OCI-LY7 (cell line): ENCODE results near the gene TCTA. TPM values are rescaled to one million over a fixed set of nuclear protein-coding genes. Genes with fewer than 3 reads are reported as not detected.

Experiments used
- BruUV-seq: library from RNA; stranded (reverse); fragments of 400-500 nt; replicated peaks from 2 replicates; lab custom pipeline; 2021; lab: Mats Ljungman, UMichigan
- CTCF ChIA-PET: fragments of 300-600 bp; sonication (Branson Sonifier 250); formaldehyde crosslinking; loops from one replicate; lab custom pipeline; 2022; ENCODE audit warnings: antibody characterized with exemption; ENCODE audit not compliant: unreplicated experiment; lab: Charles Lee
- POLR2A ChIA-PET: fragments of 300-600 bp; sonication (Branson Sonifier 250); formaldehyde crosslinking; loops from one replicate; lab custom pipeline; 2022; ENCODE audit warnings: antibody characterized with exemption; lab: Charles Lee
- DNase-seq: peaks from one replicate; pipeline ENCODE4 v3.0.0-alpha.2; 2015; ENCODE audit warnings: low spot score
- H2AFZ ChIP-seq: fragments of 200-600 bp; sonication (generic), shearing (Covaris generic); 2 replicates; pipeline ENCODE4 v1.6.1; 2014; ENCODE audit warnings: mild to moderate bottlenecking, antibody characterized with exemption, low read length, moderate library complexity
- H3K27ac ChIP-seq: fragments of 200-600 bp; sonication (generic); 2 replicates; pipeline ENCODE4 v1.5.1; 2014; ENCODE audit warnings: mixed run types, low read depth, mild to moderate bottlenecking, moderate library complexity, low read length, inconsistent platforms; ENCODE audit not compliant: poor library complexity, severe bottlenecking
- H3K36me3 ChIP-seq: fragments of 200-600 bp; sonication (generic); 2 replicates; pipeline ENCODE4 v1.6.1; 2014; ENCODE audit warnings: mild to moderate bottlenecking, antibody characterized with exemption, low read length, moderate library complexity, mixed read lengths; ENCODE audit not compliant: insufficient read depth
- H3K4me1 ChIP-seq: fragments of 200-600 bp; sonication (generic); 2 replicates; pipeline ENCODE4 v1.5.1; 2014; ENCODE audit warnings: mild to moderate bottlenecking, low read length; ENCODE audit not compliant: insufficient read depth, poor library complexity, severe bottlenecking
- H3K4me2 ChIP-seq: fragments of 200-600 bp; sonication (generic); 2 replicates; pipeline ENCODE4 v1.6.1; 2014; ENCODE audit warnings: mild to moderate bottlenecking, low read length
- H3K4me3 ChIP-seq: fragments of 200-600 bp; sonication (generic); 2 replicates; pipeline ENCODE4 v1.5.1; 2014; ENCODE audit warnings: mild to moderate bottlenecking, low read depth, low read length; ENCODE audit not compliant: poor library complexity, severe bottlenecking
- H3K79me2 ChIP-seq: fragments of 200-600 bp; sonication (generic); 2 replicates; pipeline ENCODE4 v1.6.1; 2016; ENCODE audit warnings: low read depth, mild to moderate bottlenecking, low read length, moderate library complexity, mixed read lengths; ENCODE audit not compliant: insufficient read depth
- H3K9me2 ChIP-seq: fragments of 200-600 bp; sonication (generic); 2 replicates; pipeline ENCODE4 v1.6.1; 2016; ENCODE audit warnings: mild to moderate bottlenecking, low read length, mixed read lengths; ENCODE audit not compliant: insufficient read depth
- H3K9me3 ChIP-seq: fragments of 200-600 bp; sonication (generic); 2 replicates; pipeline ENCODE4 v1.6.1; 2014; ENCODE audit warnings: mild to moderate bottlenecking, mixed run types, low read length, mixed read lengths
- H4K20me1 ChIP-seq: fragments of 200-600 bp; sonication (generic); 2 replicates; pipeline ENCODE4 v1.6.1; 2014; ENCODE audit warnings: mild to moderate bottlenecking, antibody characterized with exemption, low read length, moderate library complexity, mixed read lengths; ENCODE audit not compliant: insufficient read depth
- EZH2phosphoT487 ChIP-seq: fragments of 200-600 bp; sonication (generic); IDR thresholded peaks from 2 replicates; pipeline ENCODE4 v1.6.1; 2018; ENCODE audit warnings: low read depth, borderline replicate concordance, mild to moderate bottlenecking, mixed run types, antibody characterized with exemption, low read length, moderate library complexity, mixed read lengths
- intact Hi-C: fragments of 100-400 bp; cut with micrococcal nuclease; formaldehyde crosslinking; loops from one replicate; pipeline ENCODE4 v1.10.0; 2022; ENCODE audit not compliant: unreplicated experiment
- total RNA-seq, 2 experiments: library from RNA; depleted of rRNA in 1 of 2; stranded (reverse); fragments of >200 nt in 1 of 2; shearing (Covaris generic) in 1 of 2; gene quantifications; 2 replicates each; pipeline ENCODE4 v1.2.3, GENCODE V29; 2014 to 2022
- TF ChIP-seq, protein P1 (sequence below): fragments of 200-600 bp; sonication (generic); conservative IDR thresholded peaks from 2 replicates; pipeline ENCODE4 v1.5.1; 2014; ENCODE audit warnings: mild to moderate bottlenecking, antibody characterized with exemption, low read length, moderate library complexity, mixed read lengths

TCTA gene
- total RNA-seq, 2 experiments from 2014 or later = 17.9 to 37.7 TPM

DNA sequence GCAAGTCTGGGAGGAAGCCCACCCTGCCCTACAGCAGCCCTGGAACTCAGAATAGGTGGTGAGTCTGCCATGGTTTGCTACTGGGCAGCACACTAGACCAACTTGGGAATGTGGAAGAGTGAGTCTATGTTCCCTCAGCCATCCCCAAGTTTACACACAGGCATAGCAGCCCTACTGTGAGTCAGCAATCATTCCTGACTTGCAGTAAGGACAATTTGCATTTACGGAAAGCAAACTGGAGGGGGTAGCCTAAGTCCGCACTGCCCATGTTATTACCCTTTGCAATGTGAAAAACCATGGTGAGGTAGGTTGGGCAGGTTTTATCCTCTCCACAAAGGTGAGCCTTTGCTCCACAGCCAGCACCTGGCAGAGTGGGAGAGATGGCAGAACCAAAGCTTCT is 4.6 kb downstream of the TCTA start:
- H3K9me2 ChIP-seq = no peaks in the 10 kb centered on the region
- no peak overlapping the region for H2AFZ ChIP-seq
- intact Hi-C loops = loop anchor here (1.0 kb wide), 1 partner anchor 12 kb away; the partner anchor contains the start of gene NICN1
- peak overlapping the region; percentile 75 for H3K4me2 ChIP-seq
- no peak for DNase-seq
- peak overlapping the region; percentile 39 for H3K4me3 ChIP-seq
- ChIA-PET POLR2A (interaction anchor here (0.6 to 2.6 kb wide), 4 partner anchors 12 to 32 kb away, joined by 4 to 12 read pairs (median 9); partner anchors contain the start of gene NICN1), CTCF (interaction anchor here (0.5 to 2.0 kb wide), 2 partner anchors 28 to 32 kb away, joined by 3 to 7 read pairs; no protein-coding TSS in a partner anchor)
- H3K36me3 ChIP-seq = peaks cover 20% of the 10 kb centered on the region; the same call in 1 of the 2 replicates
- TF ChIP-seq, protein P1, sequence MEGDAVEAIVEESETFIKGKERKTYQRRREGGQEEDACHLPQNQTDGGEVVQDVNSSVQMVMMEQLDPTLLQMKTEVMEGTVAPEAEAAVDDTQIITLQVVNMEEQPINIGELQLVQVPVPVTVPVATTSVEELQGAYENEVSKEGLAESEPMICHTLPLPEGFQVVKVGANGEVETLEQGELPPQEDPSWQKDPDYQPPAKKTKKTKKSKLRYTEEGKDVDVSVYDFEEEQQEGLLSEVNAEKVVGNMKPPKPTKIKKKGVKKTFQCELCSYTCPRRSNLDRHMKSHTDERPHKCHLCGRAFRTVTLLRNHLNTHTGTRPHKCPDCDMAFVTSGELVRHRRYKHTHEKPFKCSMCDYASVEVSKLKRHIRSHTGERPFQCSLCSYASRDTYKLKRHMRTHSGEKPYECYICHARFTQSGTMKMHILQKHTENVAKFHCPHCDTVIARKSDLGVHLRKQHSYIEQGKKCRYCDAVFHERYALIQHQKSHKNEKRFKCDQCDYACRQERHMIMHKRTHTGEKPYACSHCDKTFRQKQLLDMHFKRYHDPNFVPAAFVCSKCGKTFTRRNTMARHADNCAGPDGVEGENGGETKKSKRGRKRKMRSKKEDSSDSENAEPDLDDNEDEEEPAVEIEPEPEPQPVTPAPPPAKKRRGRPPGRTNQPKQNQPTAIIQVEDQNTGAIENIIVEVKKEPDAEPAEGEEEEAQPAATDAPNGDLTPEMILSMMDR = no peak
- TF ChIP-seq EZH2phosphoT487 = no peak
- no TSS peak for BruUV-seq
- peaks cover 43% of the 10 kb centered on the region for H3K4me1 ChIP-seq
- H4K20me1 ChIP-seq = no peaks in the 10 kb centered on the region
- peak overlapping the region; percentile 88 for H3K27ac ChIP-seq
- H3K79me2 ChIP-seq = peaks cover 16% of the 10 kb centered on the region
- H3K9me3 ChIP-seq = no peaks in the 10 kb centered on the region

DNA sequence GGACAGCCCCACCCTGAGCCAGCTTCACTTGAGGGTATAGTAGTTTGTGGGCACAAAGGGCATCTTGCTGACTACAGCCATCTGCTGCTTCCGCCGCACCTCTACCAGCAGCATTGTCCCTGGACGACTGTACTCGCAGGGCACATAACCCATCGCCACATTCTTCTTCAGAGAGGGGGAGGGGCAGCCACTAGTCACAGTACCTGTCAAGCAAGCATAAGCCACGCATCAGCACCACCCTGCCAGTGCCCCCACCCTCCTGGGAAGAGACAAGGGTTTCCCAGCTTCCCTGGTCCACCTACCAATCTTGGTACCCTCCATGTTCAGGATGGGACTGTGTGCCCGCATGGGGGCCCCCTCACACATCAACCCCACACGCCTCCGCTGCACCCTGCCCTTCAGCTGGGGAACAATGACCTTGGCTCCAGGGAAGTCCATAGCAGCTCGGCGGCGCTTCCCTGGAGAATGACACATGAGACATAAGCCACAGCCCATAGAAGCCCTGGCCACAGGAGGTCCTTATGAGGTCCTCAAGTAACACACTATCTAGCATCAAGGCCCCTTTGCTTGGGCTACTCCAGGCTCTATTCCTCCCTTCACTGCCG is 5.4 kb downstream of the TCTA start:
- intact Hi-C loops = no loop called here
- Histone ChIP-seq H3K36me3 (peaks cover 20% of the 10 kb centered on the region; the same call in 1 of the 2 replicates), H3K27ac (no peak overlapping the region), H3K4me2 (no peak overlapping the region), H3K9me3 (no peaks in the 10 kb centered on the region), H3K79me2 (peaks cover 13% of the 10 kb centered on the region), H3K9me2 (no peaks in the 10 kb centered on the region), H3K4me3 (no peak overlapping the region), H2AFZ (no peak overlapping the region), H4K20me1 (no peaks in the 10 kb centered on the region), H3K4me1 (peaks cover 43% of the 10 kb centered on the region)
- TF ChIP-seq EZH2phosphoT487 = no peak
- TF ChIP-seq, protein P1 = no peak
- DNase-seq = no peak
- BruUV-seq = no TSS peak
- ChIA-PET CTCF (no interaction called here), POLR2A (interaction anchor here (0.5 to 2.6 kb wide), 4 partner anchors 26 to 56 kb away, joined by 4 to 10 read pairs (median 6); no protein-coding TSS in a partner anchor)

DNA sequence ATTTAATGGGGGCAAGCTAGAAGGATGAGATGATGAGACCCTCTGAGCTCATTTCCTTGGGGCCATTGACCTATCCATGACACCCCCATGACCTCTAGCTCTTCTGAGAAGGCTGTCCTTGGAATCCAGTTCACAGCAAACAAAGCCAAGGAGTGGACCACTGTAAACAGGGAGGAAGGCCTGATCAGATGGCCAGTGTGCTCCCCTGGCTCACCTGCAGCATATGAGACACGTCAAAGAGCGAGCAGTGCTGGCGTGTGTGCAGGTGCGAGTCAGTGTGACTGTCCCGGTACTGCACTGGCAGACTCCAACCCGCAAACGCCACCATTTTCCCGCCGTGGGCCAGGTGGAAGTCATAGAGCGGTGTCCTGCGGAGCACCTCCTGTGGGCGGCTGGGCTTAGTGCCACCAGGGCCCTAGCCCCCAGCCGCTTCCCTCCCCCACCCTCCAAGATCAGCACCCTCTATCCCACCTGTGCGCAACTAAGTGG is 9.7 kb downstream of the TCTA start:
- Histone ChIP-seq H2AFZ (no peak overlapping the region), H3K4me2 (no peak overlapping the region), H3K36me3 (peaks cover 6% of the 10 kb centered on the region; the same call in 1 of the 2 replicates), H3K27ac (no peak overlapping the region), H4K20me1 (no peaks in the 10 kb centered on the region), H3K9me3 (no peaks in the 10 kb centered on the region), H3K4me1 (peaks cover 10% of the 10 kb centered on the region), H3K9me2 (no peaks in the 10 kb centered on the region), H3K4me3 (no peak overlapping the region), H3K79me2 (no peaks in the 10 kb centered on the region)
- POLR2A ChIA-PET = interaction anchor here (1.1 kb wide), 1 partner anchor 80 kb away, joined by 4 read pairs; no protein-coding TSS in a partner anchor
- no peak for DNase-seq
- TF ChIP-seq EZH2phosphoT487 = no peak
- TF ChIP-seq, protein P1 = no peak
- CTCF ChIA-PET = no interaction called here
- intact Hi-C loops = no loop called here
- no TSS peak for BruUV-seq
